IMR-90 (cell line): Measurements from ENCODE around the gene FAM120A. TPM values are rescaled to one million over a fixed set of nuclear protein-coding genes. Genes with fewer than 3 reads are reported as not detected.

Source experiments
- ATAC-seq: fragments of 200-7000 bp; cut with Tn5 transposase; 2 replicates; pipeline ENCODE4 v1.9.1; 2020; ENCODE audit warnings: low read depth, mild to moderate bottlenecking, moderate library complexity
- BruUV-seq: library from RNA; stranded (reverse); fragments of 400-500 nt; replicated peaks from 2 replicates; lab custom pipeline; 2021; lab: Mats Ljungman, UMichigan
- CTCF ChIA-PET: fragments of 300-600 bp; formaldehyde crosslinking; extraction: SDS; loops from one replicate; lab custom pipeline; 2021; ENCODE audit warnings: antibody characterized with exemption; lab: Yijun Ruan, JAX
- POLR2A ChIA-PET: fragments of 300-600 bp; sonication (Branson Sonifier 250); formaldehyde crosslinking; loops from one replicate; lab custom pipeline; 2022; ENCODE audit warnings: antibody characterized with exemption; ENCODE audit not compliant: unreplicated experiment; lab: Charles Lee
- DNase-seq: peaks from one replicate; pipeline ENCODE4 v3.0.0; 2013
- H2AFZ ChIP-seq: replicated peaks from 2 replicates; pipeline ENCODE3; 2013; ENCODE audit warnings: low read length, mild to moderate bottlenecking; ENCODE audit not compliant: poor library complexity
- H2AK5ac ChIP-seq: 2 replicates; pipeline ENCODE4 v1.6.1; 2013; ENCODE audit warnings: low read depth, low read length, inconsistent platforms
- H2AK9ac ChIP-seq: replicated peaks from 2 replicates; pipeline ENCODE3; 2013; ENCODE audit warnings: mild to moderate bottlenecking, low read depth, low read length, moderate library complexity; ENCODE audit not compliant: poor library complexity
- H2BK120ac ChIP-seq: 2 replicates; pipeline ENCODE4 v1.6.1; 2013; ENCODE audit warnings: low read depth, low read length, inconsistent platforms
- H2BK15ac ChIP-seq: 3 replicates; pipeline ENCODE4 v1.6.1; 2013; ENCODE audit warnings: low read depth, low read length, inconsistent platforms
- H2BK20ac ChIP-seq: 2 replicates; pipeline ENCODE4 v1.6.1; 2013; ENCODE audit warnings: low read depth, mild to moderate bottlenecking, inconsistent platforms, low read length, moderate library complexity
- H2BK5ac ChIP-seq: 2 replicates; pipeline ENCODE4 v1.6.1; 2013; ENCODE audit warnings: mild to moderate bottlenecking, low read depth, low read length, inconsistent platforms; ENCODE audit not compliant: poor library complexity, severe bottlenecking
- H3K14ac ChIP-seq: replicated peaks from 2 replicates; pipeline ENCODE4 v1.6.1; 2013; ENCODE audit warnings: low read depth, low read length, inconsistent platforms
- H3K18ac ChIP-seq: 2 replicates; pipeline ENCODE4 v1.6.1; 2013; ENCODE audit warnings: low read depth, low read length, control low read depth
- H3K23ac ChIP-seq: 2 replicates; pipeline ENCODE4 v1.6.1; 2013; ENCODE audit warnings: low read depth, low read length, inconsistent platforms
- H3K27ac ChIP-seq: 2 replicates; pipeline ENCODE4 v1.5.1; 2013; ENCODE audit warnings: mild to moderate bottlenecking, control low read depth, low read length; ENCODE audit not compliant: insufficient read depth
- H3K27me3 ChIP-seq: 2 replicates; pipeline ENCODE4 v1.6.1; 2013; ENCODE audit warnings: low read length; ENCODE audit not compliant: control insufficient read depth, insufficient read depth
- H3K36me3 ChIP-seq: 2 replicates; pipeline ENCODE4 v1.6.1; 2013; ENCODE audit warnings: low read length, mixed read lengths; ENCODE audit not compliant: control insufficient read depth, insufficient read depth
- H3K4ac ChIP-seq: 2 replicates; pipeline ENCODE4 v1.6.1; 2013; ENCODE audit warnings: low read depth, low read length, inconsistent platforms
- H3K4me1 ChIP-seq: 2 replicates; pipeline ENCODE4 v1.6.1; 2013; ENCODE audit warnings: low read length, mixed read lengths; ENCODE audit not compliant: control insufficient read depth, insufficient read depth
- H3K4me2 ChIP-seq: 2 replicates; pipeline ENCODE4 v1.6.1; 2013; ENCODE audit warnings: low read depth, mild to moderate bottlenecking, control low read depth, low read length, moderate library complexity
- H3K4me3 ChIP-seq: 2 replicates; pipeline ENCODE4 v1.5.1; 2013; ENCODE audit warnings: low read depth, mild to moderate bottlenecking, control low read depth, low read length, moderate library complexity; ENCODE audit not compliant: insufficient read depth
- H3K56ac ChIP-seq: 2 replicates; pipeline ENCODE4 v1.6.1; 2013; ENCODE audit warnings: low read length, inconsistent platforms; ENCODE audit not compliant: insufficient read depth; ENCODE audit errors: extremely low read depth
- H3K79me1 ChIP-seq, 2 experiments: 2 replicates each; pipeline ENCODE4 v1.6.1; 2013; ENCODE audit warnings: low read length in 2 of 2, inconsistent platforms in 1 of 2, low read depth in 1 of 2
- H3K9ac ChIP-seq: 2 replicates; pipeline ENCODE4 v1.6.1; 2013; ENCODE audit warnings: low read depth, low read length, control low read depth
- H3K9me1 ChIP-seq: 2 replicates; pipeline ENCODE4 v1.6.1; 2013; ENCODE audit warnings: low read length, inconsistent platforms; ENCODE audit not compliant: insufficient read depth
- H3K9me3 ChIP-seq: 2 replicates; pipeline ENCODE4 v1.6.1; 2013; ENCODE audit warnings: low read length; ENCODE audit not compliant: control insufficient read depth, insufficient read depth
- H4K20me1 ChIP-seq: 2 replicates; pipeline ENCODE4 v1.6.1; 2013; ENCODE audit warnings: low read length, inconsistent platforms; ENCODE audit not compliant: insufficient read depth
- H4K5ac ChIP-seq: 2 replicates; pipeline ENCODE4 v1.6.1; 2013; ENCODE audit warnings: mild to moderate bottlenecking, low read depth, low read length, control low read depth
- H4K8ac ChIP-seq, 2 experiments: 2 replicates each; pipeline ENCODE4 v1.6.1; 2013; ENCODE audit warnings: low read depth in 2 of 2, low read length in 2 of 2, control low read depth in 1 of 2, inconsistent platforms in 1 of 2
- H4K91ac ChIP-seq: 2 replicates; pipeline ENCODE4 v1.6.1; 2013; ENCODE audit warnings: low read depth, low read length, inconsistent platforms; ENCODE audit not compliant: insufficient read depth
- BHLHE40 ChIP-seq: fragments of 150-350 bp; IDR thresholded peaks from 2 replicates; pipeline ENCODE4 v1.6.1; 2016; ENCODE audit warnings: mild to moderate bottlenecking, low read depth, low read length
- CEBPB ChIP-seq: IDR thresholded peaks from 2 replicates; pipeline ENCODE4 v1.6.1; 2012; ENCODE audit warnings: low read depth, low read length, improper control_type of control experiment
- CHD1 ChIP-seq: IDR thresholded peaks from 2 replicates; pipeline ENCODE4 v1.6.1; 2012; ENCODE audit warnings: low read depth, low read length, improper control_type of control experiment
- FOS ChIP-seq: fragments of 150-350 bp; IDR thresholded peaks from 2 replicates; pipeline ENCODE4 v1.6.1; 2016; ENCODE audit warnings: low read depth, low read length
- MAFK ChIP-seq: IDR thresholded peaks from 2 replicates; pipeline ENCODE4 v1.6.1; 2012; ENCODE audit warnings: low read depth, low read length, improper control_type of control experiment
- MAZ ChIP-seq: IDR thresholded peaks from 2 replicates; pipeline ENCODE4 v1.6.1; 2012; ENCODE audit warnings: low read depth, mild to moderate bottlenecking, low read length, improper control_type of control experiment, moderate library complexity, borderline replicate concordance
- MXI1 ChIP-seq: IDR thresholded peaks from 2 replicates; pipeline ENCODE4 v1.6.1; 2012; ENCODE audit warnings: low read depth, mild to moderate bottlenecking, low read length, moderate library complexity, borderline replicate concordance
- NFE2L2 ChIP-seq: fragments of 150-350 bp; IDR thresholded peaks from 2 replicates; pipeline ENCODE4 v1.6.1; 2016; ENCODE audit warnings: low read depth, mild to moderate bottlenecking, low read length
- RFX5 ChIP-seq: IDR thresholded peaks from 2 replicates; pipeline ENCODE4 v1.8.0; 2012; ENCODE audit warnings: low read depth, mild to moderate bottlenecking, low read length, moderate library complexity
- WGBS, 2 experiments: methylation state at CpG; one replicate each; pipeline versions ENCODE4 v1.1.5 to v1.1.7; 2013; ENCODE audit warnings: missing lambda C conversion rate in 2 of 2; ENCODE audit not compliant: insufficient read length in 1 of 2; ENCODE audit errors: extremely low coverage in 2 of 2; 5-methylcytosine and 5-hydroxymethylcytosine counted together
- dilution Hi-C: fragments of 300-500 bp; cut with HindIII; formaldehyde crosslinking; loops from one replicate; pipeline ENCODE4 v1.14.3; 2018; ENCODE audit warnings: low sequenced_read_pairs; ENCODE audit not compliant: unreplicated experiment
- in situ Hi-C: fragments of 300-500 bp; cut with MboI; formaldehyde crosslinking; loops from 3 replicates; pipeline ENCODE4 v1.14.3; 2019; ENCODE audit warnings: low sequenced_read_pairs, inconsistent platforms, mixed read lengths
- intact Hi-C: fragments of 100-400 bp; cut with micrococcal nuclease; formaldehyde crosslinking; loops from 2 replicates; pipeline ENCODE4 v1.10.0; 2022
- polyA plus RNA-seq, 3 experiments: library from polyadenylated mRNA; depleted of rRNA; stranded (reverse); fragments of >200 nt; gene quantifications; 2 replicates each; pipeline ENCODE4 v1.2.3, GENCODE V29; 2012; ENCODE audit warnings: low replicate concordance in 1 of 3
- total RNA-seq: library from RNA; depleted of rRNA; stranded (reverse); fragments of >200 nt; gene quantifications from 2 replicates; pipeline ENCODE4 v1.2.3, GENCODE V29; 2012
- TF ChIP-seq, protein P1 (sequence below): fragments of 150-350 bp; IDR thresholded peaks from 2 replicates; pipeline ENCODE4 v1.6.1; 2017; ENCODE audit warnings: mild to moderate bottlenecking, antibody characterized with exemption, low read length, low read depth
- TF ChIP-seq, protein P2 (sequence below): fragments of 150-350 bp; IDR thresholded peaks from 2 replicates; pipeline ENCODE4 v1.6.1; 2016; ENCODE audit warnings: low read depth, mild to moderate bottlenecking, low read length, moderate library complexity, borderline replicate concordance

The FAM120A gene
- total and polyA plus RNA-seq, 2 of the 4 experiments (the other 2 are of a cell fraction): 61.6 to 75.1 TPM

DNA sequence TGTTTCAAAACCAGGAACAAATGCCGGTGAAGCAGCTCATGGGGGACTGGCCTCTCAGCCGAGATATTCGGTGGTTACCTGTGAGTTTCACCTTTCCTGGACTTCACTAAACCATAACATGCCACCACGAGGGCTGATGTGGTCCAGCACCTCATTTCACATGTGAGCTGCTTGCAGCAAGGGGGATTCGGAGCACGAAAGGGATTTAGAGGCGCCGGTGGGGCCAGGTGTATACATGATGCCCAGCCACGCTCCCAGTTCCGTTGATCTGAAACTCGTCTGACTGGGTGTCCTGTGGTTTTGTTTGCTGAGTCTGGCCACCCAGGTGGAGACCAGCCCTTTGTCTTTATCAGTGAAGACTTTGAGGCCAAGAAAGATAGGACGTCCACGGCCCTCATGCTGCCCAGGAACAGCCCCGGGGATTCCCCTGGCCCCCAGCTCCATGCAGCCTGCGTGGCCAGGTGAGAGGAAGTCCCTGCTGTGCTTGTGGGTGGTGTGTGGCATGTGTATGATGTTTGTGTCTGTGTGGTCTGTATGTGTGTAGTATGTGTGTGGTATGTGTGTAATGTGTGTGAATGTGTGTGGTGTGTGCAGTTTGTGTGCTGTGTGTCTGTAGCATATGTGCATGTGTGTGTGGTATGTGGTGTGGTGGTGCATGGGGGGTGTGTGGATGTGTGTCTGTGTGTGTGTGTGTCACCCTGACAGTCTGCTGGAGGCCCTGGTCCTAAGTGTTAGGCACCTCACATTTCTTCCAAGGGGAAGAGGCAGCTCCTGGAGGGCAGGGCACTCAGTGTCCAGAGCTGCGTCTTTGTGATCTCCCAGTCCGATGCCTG is 148.3 kb downstream of the FAM120A start:
- H3K9me1 ChIP-seq: peaks cover 28% of the 10 kb centered on the region
- ATAC-seq: no peak
- no peak overlapping the region for H3K14ac ChIP-seq
- H2BK5ac ChIP-seq: no peak overlapping the region
- no peak overlapping the region for H2BK20ac ChIP-seq
- H2BK120ac ChIP-seq: no peak overlapping the region
- no TSS peak for BruUV-seq
- H3K4me3 ChIP-seq: no peak overlapping the region
- ChIA-PET POLR2A (no interaction called here), CTCF (no interaction called here)
- H2AFZ ChIP-seq: peak overlapping the region; percentile 3
- H3K4me2 ChIP-seq: no peak overlapping the region
- H4K8ac ChIP-seq: no peak overlapping the region
- no peak overlapping the region for H2BK15ac ChIP-seq
- H3K4me1 ChIP-seq: no peaks in the 10 kb centered on the region
- 80% methylated on average over 8 of the region's 17 CpGs; no CpG with 5 or more reads in 1 of the 2 experiments for WGBS, 2 experiments
- intact Hi-C loops: no loop called here
- H2AK9ac ChIP-seq: peak overlapping the region; percentile 69
- no peak overlapping the region for H3K27ac ChIP-seq
- H3K9me3 ChIP-seq: no peaks in the 10 kb centered on the region
- H4K20me1 ChIP-seq: peaks cover 66% of the 10 kb centered on the region
- peaks cover 47 to 81% of the 10 kb centered on the region in 2 experiments for H3K79me1 ChIP-seq
- H3K27me3 ChIP-seq: no peaks in the 10 kb centered on the region
- H3K18ac ChIP-seq: no peak overlapping the region
- in situ Hi-C loops: no loop called here
- DNase-seq: no peak
- H3K23ac ChIP-seq: no peak overlapping the region
- no peak overlapping the region for H3K56ac ChIP-seq
- TF ChIP-seq MAZ: no peak
- no peak for TF ChIP-seq MAFK
- TF ChIP-seq RFX5: no peak
- TF ChIP-seq CEBPB: no peak
- TF ChIP-seq, protein P1, sequence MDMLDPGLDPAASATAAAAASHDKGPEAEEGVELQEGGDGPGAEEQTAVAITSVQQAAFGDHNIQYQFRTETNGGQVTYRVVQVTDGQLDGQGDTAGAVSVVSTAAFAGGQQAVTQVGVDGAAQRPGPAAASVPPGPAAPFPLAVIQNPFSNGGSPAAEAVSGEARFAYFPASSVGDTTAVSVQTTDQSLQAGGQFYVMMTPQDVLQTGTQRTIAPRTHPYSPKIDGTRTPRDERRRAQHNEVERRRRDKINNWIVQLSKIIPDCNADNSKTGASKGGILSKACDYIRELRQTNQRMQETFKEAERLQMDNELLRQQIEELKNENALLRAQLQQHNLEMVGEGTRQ: no peak
- no peak for TF ChIP-seq CHD1
- TF ChIP-seq, protein P2, sequence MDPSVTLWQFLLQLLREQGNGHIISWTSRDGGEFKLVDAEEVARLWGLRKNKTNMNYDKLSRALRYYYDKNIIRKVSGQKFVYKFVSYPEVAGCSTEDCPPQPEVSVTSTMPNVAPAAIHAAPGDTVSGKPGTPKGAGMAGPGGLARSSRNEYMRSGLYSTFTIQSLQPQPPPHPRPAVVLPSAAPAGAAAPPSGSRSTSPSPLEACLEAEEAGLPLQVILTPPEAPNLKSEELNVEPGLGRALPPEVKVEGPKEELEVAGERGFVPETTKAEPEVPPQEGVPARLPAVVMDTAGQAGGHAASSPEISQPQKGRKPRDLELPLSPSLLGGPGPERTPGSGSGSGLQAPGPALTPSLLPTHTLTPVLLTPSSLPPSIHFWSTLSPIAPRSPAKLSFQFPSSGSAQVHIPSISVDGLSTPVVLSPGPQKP: no peak
- no peak for TF ChIP-seq NFE2L2
- no peak for TF ChIP-seq BHLHE40
- no peak for TF ChIP-seq MXI1
- TF ChIP-seq FOS: no peak
- no peak overlapping the region for H4K91ac ChIP-seq
- no peak overlapping the region for H3K9ac ChIP-seq
- H4K5ac ChIP-seq: no peak overlapping the region
- dilution Hi-C loops: no loop called here
- H3K4ac ChIP-seq: no peak overlapping the region
- no peaks in the 10 kb centered on the region for H3K36me3 ChIP-seq
- peak overlapping the region; percentile 24; the same call in 1 of the 2 replicates for H2AK5ac ChIP-seq
